22Rv1 (cell line): ENCODE data around the gene METAP1.

ENCODE experiments used
- H3K27ac ChIP-seq: fragments of 450-650 bp; 2 replicates; pipeline ENCODE4 v1.5.1; 2017
- CTCF ChIP-seq: fragments of 450-650 bp; IDR thresholded peaks from 2 replicates; pipeline ENCODE4 v1.5.1; 2017; ENCODE audit warnings: mild to moderate bottlenecking
- ZFX ChIP-seq: fragments of 450-650 bp; IDR thresholded peaks from 2 replicates; pipeline ENCODE4 v1.6.1; 2017; ENCODE audit warnings: antibody characterized with exemption, borderline replicate concordance

METAP1 gene

GRCh38 chr4:98995183-98996055, at the start of gene METAP1:
TSS of gene METAP1 (plus strand) at chr4:98995721. CDS start at chr4:98995754, 33 bp downstream.
- no peak for TF ChIP-seq ZFX
- peak; percentile 81 for TF ChIP-seq CTCF
- H3K27ac ChIP-seq: peak within 1 kb of the TSS; percentile 78

- TF ChIP-seq CTCF (no peak), ZFX (no peak)
- H3K27ac ChIP-seq: no peak overlapping the region
Observed at GRCh38 chr4:98946359-98946758, 49.2 kb upstream of the METAP1 start.

GRCh38 chr4:98950925-98951324, 44.6 kb upstream of the METAP1 start:
- no peak overlapping the region for H3K27ac ChIP-seq
- TF ChIP-seq ZFX (no peak), CTCF (no peak)

GRCh38 chr4:98951710-98952109, 43.8 kb upstream of the METAP1 start:
- TF ChIP-seq CTCF (no peak), ZFX (no peak)
- no peak overlapping the region for H3K27ac ChIP-seq

- TF ChIP-seq CTCF: no peak
- no peak for TF ChIP-seq ZFX
- no peak overlapping the region for H3K27ac ChIP-seq
Observed at GRCh38 chr4:98955229-98955628, 40.3 kb upstream of the METAP1 start.

- no peak overlapping the region for H3K27ac ChIP-seq
- TF ChIP-seq CTCF (no peak), ZFX (no peak)
Observed at GRCh38 chr4:98958065-98958464, 37.5 kb upstream of the METAP1 start.

- H3K27ac ChIP-seq: no peak overlapping the region
- no peak for TF ChIP-seq ZFX
- no peak for TF ChIP-seq CTCF
Observed at GRCh38 chr4:98959411-98959810, 36.1 kb upstream of the METAP1 start.
